Endothelial cell of umbilical vein (primary cell): ENCODE measurements around the gene SLC39A11. TPM values are rescaled to one million over a fixed set of nuclear protein-coding genes. Genes with fewer than 3 reads are reported as not detected.

ENCODE experiments used
- BruUV-seq: library from RNA; stranded (reverse); fragments of 400-500 nt; replicated peaks from 2 replicates; lab custom pipeline; 2021; lab: Mats Ljungman, UMichigan
- CTCF ChIA-PET: fragments of 300-600, 350-600 bp; sonication (Branson Sonifier 250); formaldehyde crosslinking; loops from one replicate; lab custom pipeline; 2021; ENCODE audit warnings: antibody characterized with exemption, inconsistent platforms; lab: Charles Lee
- POLR2A ChIA-PET: fragments of 300-600, 350-600 bp; sonication (Branson Sonifier 250); formaldehyde crosslinking; loops from one replicate; lab custom pipeline; 2021; ENCODE audit warnings: antibody characterized with exemption, inconsistent platforms; lab: Charles Lee
- DNase-seq: peaks from one replicate; pipeline ENCODE4 v3.0.0-alpha.2; 2011; ENCODE audit warnings: low read depth, low spot score
- FAIRE-seq: peaks from 2 replicates; lab custom pipeline; 2011; peaks lifted over from hg19 to GRCh38; lab: Jason Lieb, UNC
- H2AFZ ChIP-seq: 2 replicates; pipeline ENCODE4 v1.6.0; 2012; ENCODE audit warnings: low read depth, low read length, control low read depth, inconsistent platforms
- H3K27ac ChIP-seq: 2 replicates; pipeline ENCODE4 v1.5.1; 2011; ENCODE audit warnings: low read depth, mild to moderate bottlenecking, control low read depth, low read length, moderate library complexity; ENCODE audit not compliant: insufficient read depth
- H3K27me3 ChIP-seq, 2 experiments: 2 replicates each; pipeline versions ENCODE4 v1.6.0 to v1.6.1; 2011; ENCODE audit warnings: low read length in 2 of 2, mixed read lengths in 1 of 2; ENCODE audit not compliant: control insufficient read depth in 2 of 2, insufficient read depth in 2 of 2
- H3K36me3 ChIP-seq, 2 experiments: 2 replicates in 1 of 2; 3 replicates in 1 of 2; pipeline ENCODE4 v1.5.1; 2011; ENCODE audit warnings: low read length in 2 of 2, mild to moderate bottlenecking in 1 of 2, moderate library complexity in 1 of 2; ENCODE audit not compliant: control insufficient read depth in 2 of 2, insufficient read depth in 2 of 2; ENCODE audit errors: extremely low read depth in 1 of 2
- H3K4me1 ChIP-seq: 3 replicates; pipeline ENCODE4 v1.5.1; 2011; ENCODE audit warnings: mild to moderate bottlenecking, low read length; ENCODE audit not compliant: control insufficient read depth, insufficient read depth; ENCODE audit errors: extremely low read depth
- H3K4me2 ChIP-seq: 2 replicates; pipeline ENCODE4 v1.6.1; 2011; ENCODE audit warnings: low read length, control low read depth, mixed read lengths; ENCODE audit not compliant: insufficient read depth
- H3K4me3 ChIP-seq, 3 experiments: fragments of 200-600 bp in 1 of 3; sonication (generic), shearing (Covaris generic) in 1 of 3; replicated peaks in 1 of 3; 2 replicates each; pipeline ENCODE4 v1.5.1; 2011 to 2016; ENCODE audit warnings: control low read depth in 3 of 3, low read length in 3 of 3, mild to moderate bottlenecking in 2 of 3, inconsistent platforms in 1 of 3, low read depth in 1 of 3, moderate library complexity in 1 of 3; ENCODE audit not compliant: insufficient read depth in 1 of 3
- H3K79me2 ChIP-seq: 2 replicates; pipeline ENCODE4 v1.6.0; 2012; ENCODE audit warnings: low read length, inconsistent platforms; ENCODE audit not compliant: control insufficient read depth, insufficient read depth
- H3K9ac ChIP-seq: replicated peaks from 2 replicates; pipeline ENCODE3; 2011; ENCODE audit warnings: low read length, control low read depth; ENCODE audit not compliant: insufficient read depth; ENCODE audit errors: extremely low read depth
- H3K9me1 ChIP-seq: replicated peaks from 3 replicates; pipeline ENCODE4 v1.6.0; 2011; ENCODE audit warnings: mild to moderate bottlenecking, low read length; ENCODE audit not compliant: control insufficient read depth, insufficient read depth; ENCODE audit errors: extremely low read depth
- H3K9me3 ChIP-seq: replicated peaks from 2 replicates; pipeline ENCODE4 v1.5.1; 2012; ENCODE audit warnings: low read length, inconsistent platforms; ENCODE audit not compliant: control insufficient read depth, insufficient read depth
- H4K20me1 ChIP-seq: replicated peaks from 2 replicates; pipeline ENCODE3; 2011; ENCODE audit warnings: mild to moderate bottlenecking, low read length; ENCODE audit not compliant: control insufficient read depth, insufficient read depth; ENCODE audit errors: extremely low read depth
- EZH2 ChIP-seq: IDR thresholded peaks from 2 replicates; pipeline ENCODE4 v1.6.1; 2012; ENCODE audit warnings: borderline replicate concordance, low read depth, mild to moderate bottlenecking, moderate library complexity, low read length, inconsistent platforms; ENCODE audit not compliant: severe bottlenecking
- FOS ChIP-seq: IDR thresholded peaks from 2 replicates; pipeline ENCODE4 v1.6.1; 2011; ENCODE audit warnings: mild to moderate bottlenecking, low read length, moderate library complexity, borderline replicate concordance; ENCODE audit not compliant: insufficient read depth
- GATA2 ChIP-seq: IDR thresholded peaks from 2 replicates; pipeline ENCODE4 v1.7.0; 2011; ENCODE audit warnings: low read depth, mild to moderate bottlenecking, moderate library complexity, mixed read lengths, low read length; ENCODE audit not compliant: insufficient read length, insufficient read depth
- JUN ChIP-seq: IDR thresholded peaks from 2 replicates; pipeline ENCODE4 v1.6.1; 2011; ENCODE audit warnings: borderline replicate concordance, low read depth; ENCODE audit not compliant: insufficient read length, insufficient read depth
- MYC ChIP-seq: IDR thresholded peaks from one replicate; pipeline ENCODE4 v1.6.1; 2011; ENCODE audit warnings: mild to moderate bottlenecking, low read depth, low read length
- POLR2A ChIP-seq: IDR thresholded peaks from 2 replicates; pipeline ENCODE4 v1.6.1; 2012; ENCODE audit warnings: low read depth, mild to moderate bottlenecking, control low read depth, low read length
- POLR2AphosphoS5 ChIP-seq: IDR thresholded peaks from 2 replicates; pipeline ENCODE4 v1.6.1; 2012; ENCODE audit warnings: low read depth, mild to moderate bottlenecking, control low read depth, low read length, moderate library complexity; ENCODE audit not compliant: insufficient read depth
- dilution Hi-C: fragments of 300-500 bp; cut with MboI; formaldehyde crosslinking; loops from one replicate; pipeline ENCODE4 v1.15.0; 2019; ENCODE audit warnings: low sequenced_read_pairs; ENCODE audit not compliant: extremely low pct_ligation_motif_present
- intact Hi-C: fragments of 100-400 bp; cut with micrococcal nuclease; formaldehyde crosslinking; loops from one replicate; pipeline ENCODE4 v1.10.0; 2022
- polyA plus RNA-seq, 4 experiments: library from polyadenylated mRNA; depleted of rRNA in 3 of 4; stranded (reverse) in 3 of 4; unstranded in 1 of 4; fragments of >200 nt; gene quantifications; 2 replicates each; pipeline versions ENCODE4 v1.2.1 to v1.2.3, GENCODE V29; 2011 to 2012; ENCODE audit warnings: missing spikeins in 1 of 4
- total RNA-seq: library from RNA; stranded (reverse); gene quantifications from 2 replicates; pipeline ENCODE4 v1.2.3, GENCODE V29; 2021
- TF ChIP-seq, protein P1 (sequence below): IDR thresholded peaks from 2 replicates; pipeline ENCODE4 v1.6.1; 2011; ENCODE audit not compliant: insufficient read depth, insufficient read length
- TF ChIP-seq, protein P2 (sequence below), 2 donors: IDR thresholded peaks; 1 replicate in 1 of 2; 2 replicates in 1 of 2; pipeline ENCODE4 v1.5.1; 2011; ENCODE audit warnings: low read length in 2 of 2, mild to moderate bottlenecking in 2 of 2, moderate library complexity in 2 of 2, control low read depth in 1 of 2, inconsistent platforms in 1 of 2, low read depth in 1 of 2; ENCODE audit not compliant: insufficient read depth in 1 of 2; ENCODE audit errors: extremely low read depth in 1 of 2

SLC39A11 gene
- total and polyA plus RNA-seq, 2 donors (not counting 3 experiments of a cell fraction or from before 2014, with no cell fraction given) = 8.1 to 11.9 TPM

DNA sequence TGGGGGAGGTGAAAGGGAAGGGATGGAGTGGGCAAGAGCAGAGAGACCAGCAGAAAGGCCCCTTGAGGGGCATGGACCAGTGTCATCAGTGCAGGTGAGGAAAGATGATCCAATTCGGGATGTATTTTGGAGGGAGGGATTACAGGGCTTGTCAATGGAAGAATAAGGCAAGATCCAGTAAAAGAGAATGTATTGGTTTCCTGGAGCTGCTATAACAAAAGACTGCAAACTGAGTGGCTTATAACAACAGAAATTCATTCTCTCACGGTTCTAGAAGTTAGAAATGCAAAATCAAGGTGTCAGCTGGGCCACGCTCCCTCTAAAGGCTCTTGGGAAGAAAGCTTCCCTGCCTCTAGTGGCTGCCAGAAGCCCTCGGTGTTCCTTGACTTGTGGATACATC is 41.7 kb downstream of the SLC39A11 start:
- POLR2A ChIA-PET = no interaction called here
- no peaks in the 10 kb centered on the region for H3K9me1 ChIP-seq

DNA sequence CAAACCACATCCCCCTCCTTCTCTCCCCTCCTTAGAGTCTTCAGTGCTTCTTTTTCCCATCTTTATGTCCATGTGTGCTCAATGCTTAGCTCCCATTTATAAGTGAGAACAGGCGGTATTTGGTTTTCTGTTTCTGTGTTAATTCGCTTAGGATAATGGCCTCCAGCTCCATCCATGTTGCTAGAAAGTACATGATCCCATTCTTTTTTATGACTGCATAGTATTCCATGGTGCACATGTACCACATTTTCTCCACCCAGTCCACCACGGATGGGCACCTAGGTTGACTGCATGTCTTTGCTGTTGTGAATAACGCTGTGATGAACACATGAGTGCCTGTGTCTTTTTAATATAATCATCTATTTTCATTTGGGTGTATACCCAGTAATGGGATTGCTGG is 44.3 kb downstream of the SLC39A11 start:
- no peak overlapping the region for H3K4me3 ChIP-seq
- POLR2A ChIA-PET = no interaction called here
- no peaks in the 10 kb centered on the region for H3K4me1 ChIP-seq
- DNase-seq = no peak
- TF ChIP-seq POLR2AphosphoS5 = no peak
- no peak for TF ChIP-seq POLR2A
- TF ChIP-seq, protein P1, sequence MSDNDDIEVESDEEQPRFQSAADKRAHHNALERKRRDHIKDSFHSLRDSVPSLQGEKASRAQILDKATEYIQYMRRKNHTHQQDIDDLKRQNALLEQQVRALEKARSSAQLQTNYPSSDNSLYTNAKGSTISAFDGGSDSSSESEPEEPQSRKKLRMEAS = no peak
- no peak for TF ChIP-seq FOS
- TF ChIP-seq, protein P2, sequence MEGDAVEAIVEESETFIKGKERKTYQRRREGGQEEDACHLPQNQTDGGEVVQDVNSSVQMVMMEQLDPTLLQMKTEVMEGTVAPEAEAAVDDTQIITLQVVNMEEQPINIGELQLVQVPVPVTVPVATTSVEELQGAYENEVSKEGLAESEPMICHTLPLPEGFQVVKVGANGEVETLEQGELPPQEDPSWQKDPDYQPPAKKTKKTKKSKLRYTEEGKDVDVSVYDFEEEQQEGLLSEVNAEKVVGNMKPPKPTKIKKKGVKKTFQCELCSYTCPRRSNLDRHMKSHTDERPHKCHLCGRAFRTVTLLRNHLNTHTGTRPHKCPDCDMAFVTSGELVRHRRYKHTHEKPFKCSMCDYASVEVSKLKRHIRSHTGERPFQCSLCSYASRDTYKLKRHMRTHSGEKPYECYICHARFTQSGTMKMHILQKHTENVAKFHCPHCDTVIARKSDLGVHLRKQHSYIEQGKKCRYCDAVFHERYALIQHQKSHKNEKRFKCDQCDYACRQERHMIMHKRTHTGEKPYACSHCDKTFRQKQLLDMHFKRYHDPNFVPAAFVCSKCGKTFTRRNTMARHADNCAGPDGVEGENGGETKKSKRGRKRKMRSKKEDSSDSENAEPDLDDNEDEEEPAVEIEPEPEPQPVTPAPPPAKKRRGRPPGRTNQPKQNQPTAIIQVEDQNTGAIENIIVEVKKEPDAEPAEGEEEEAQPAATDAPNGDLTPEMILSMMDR (IDR thresholded peaks at IDR 0.05; ENCODE audit: extremely low read depth in 1 of 2, insufficient read depth in 1 of 2, low read depth in 1 of 2, low read length in 2 of 2) = no peak
- TF ChIP-seq GATA2 = no peak
- no peak for TF ChIP-seq MYC
- TF ChIP-seq EZH2 = no peak
- TF ChIP-seq JUN = no peak
- H4K20me1 ChIP-seq = no peaks in the 10 kb centered on the region
- no peaks in the 10 kb centered on the region for H3K79me2 ChIP-seq
- no peak overlapping the region for H2AFZ ChIP-seq
- CTCF ChIA-PET = interaction anchor here (1.3 kb wide), 1 partner anchor 35 kb away, joined by 3 read pairs; no protein-coding TSS in a partner anchor
- no peaks in the 10 kb centered on the region for H3K9me3 ChIP-seq
- no peak for FAIRE-seq
- no peak overlapping the region for H3K27ac ChIP-seq
- H3K9ac ChIP-seq = no peak overlapping the region
- no peaks in the 10 kb centered on the region for H3K36me3 ChIP-seq
- dilution Hi-C loops = no loop called here
- no peaks in the 10 kb centered on the region for H3K9me1 ChIP-seq
- no TSS peak for BruUV-seq
- intact Hi-C loops = no loop called here
- H3K27me3 ChIP-seq = no peaks in the 10 kb centered on the region
- no peak overlapping the region for H3K4me2 ChIP-seq

More for the DNA sequence above, 41.7 kb downstream of the SLC39A11 start:
- no peak for DNase-seq
- H2AFZ ChIP-seq = no peak overlapping the region
- no peak for FAIRE-seq
- no peak for TF ChIP-seq MYC
- TF ChIP-seq EZH2 = no peak
- no peak for TF ChIP-seq GATA2
- TF ChIP-seq, protein P1 = no peak
- no peak for TF ChIP-seq FOS
- TF ChIP-seq POLR2A = no peak
- no peak for TF ChIP-seq POLR2AphosphoS5
- TF ChIP-seq JUN = no peak
- no peaks in the 10 kb centered on the region for H3K9me3 ChIP-seq
- intact Hi-C loops = no loop called here
- CTCF ChIA-PET = no interaction called here
- no peak overlapping the region for H3K4me2 ChIP-seq
- H3K9ac ChIP-seq = no peak overlapping the region
- H3K4me1 ChIP-seq = no peaks in the 10 kb centered on the region
- no peak overlapping the region for H3K27ac ChIP-seq
- H3K36me3 ChIP-seq = no peaks in the 10 kb centered on the region
- no peaks in the 10 kb centered on the region for H3K27me3 ChIP-seq
- no peaks in the 10 kb centered on the region for H4K20me1 ChIP-seq
- H3K4me3 ChIP-seq = no peak overlapping the region
- H3K79me2 ChIP-seq = no peaks in the 10 kb centered on the region
- dilution Hi-C loops = no loop called here
- BruUV-seq = no TSS peak
